ENCODE measurements around the gene RFX2.

DNA sequence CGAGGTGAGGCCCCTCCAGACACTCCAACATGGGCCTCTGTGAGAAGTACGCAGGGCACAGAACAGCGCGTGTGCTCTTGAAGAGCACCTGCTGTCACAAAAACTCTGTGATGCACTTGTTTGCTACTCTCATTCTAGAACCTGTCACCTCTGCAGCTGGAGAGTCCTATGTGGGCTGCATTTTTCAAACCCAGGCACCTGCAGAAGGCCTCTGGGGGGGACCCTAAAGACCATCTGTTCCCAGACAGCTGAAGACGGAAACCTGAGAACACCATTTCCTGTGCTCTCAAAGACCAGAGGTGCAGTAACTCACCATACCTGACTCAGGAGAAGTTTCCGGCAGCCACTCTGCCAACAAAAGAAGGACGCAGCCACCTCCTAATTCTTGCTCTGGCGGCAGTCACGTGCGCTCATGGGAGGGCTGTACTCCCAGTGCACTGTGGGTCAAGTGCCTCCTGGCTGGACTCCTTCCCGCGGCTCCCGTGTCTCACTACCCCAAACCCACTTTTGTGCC lies 160.5 kb downstream of the RFX2 start:
- TF ChIP-seq POLR2A (IDR thresholded peaks at IDR 0.05; ENCODE audit: low read depth, low read length) (no peak), POLR2AphosphoS5 (IDR thresholded peaks at IDR 0.05; ENCODE audit: low read depth, low read length) (no peak), TAF1 (IDR thresholded peaks at IDR 0.05; ENCODE audit: borderline replicate concordance, low read depth, low read length) (no peak)
